GM12878 (cell line): ENCODE data around the gene GSG1L. TPM values are rescaled to one million over a fixed set of nuclear protein-coding genes. Genes with fewer than 3 reads are reported as not detected.

Experiments
- ATAC-seq: fragments of 200-7000 bp; cut with Tn5 transposase; 3 replicates; pipeline ENCODE4 v1.9.1; 2020; ENCODE audit warnings: mild to moderate bottlenecking, moderate library complexity
- BruUV-seq: library from RNA; stranded (reverse); fragments of 400-500 nt; replicated peaks from 2 replicates; lab custom pipeline; 2021; lab: Mats Ljungman, UMichigan
- CTCF ChIA-PET: fragments of 300-600 bp; sonication (Branson Sonifier 250); formaldehyde crosslinking; extraction: SDS; loops from one replicate; lab custom pipeline; 2021; ENCODE audit warnings: inconsistent platforms; lab: Yijun Ruan, JAX
- POLR2A ChIA-PET: fragments of 350-600 bp; formaldehyde crosslinking; extraction: SDS; loops from one replicate; lab custom pipeline; 2021; ENCODE audit warnings: inconsistent platforms; lab: Charles Lee
- RAD21 ChIA-PET: fragments of 300-600 bp; sonication (Branson Sonifier 250); formaldehyde crosslinking; loops from one replicate; lab custom pipeline; 2023; ENCODE audit warnings: antibody characterized with exemption; ENCODE audit not compliant: unreplicated experiment; lab: Charles Lee
- SMC1A ChIA-PET: fragments of 300-600 bp; sonication (Branson Sonifier 250); formaldehyde crosslinking; loops from one replicate; lab custom pipeline; 2023; ENCODE audit not compliant: unreplicated experiment, uncharacterized antibody; lab: Charles Lee
- DNase-seq: peaks from one replicate; pipeline ENCODE4 v3.0.0-alpha.2; 2011; ENCODE audit warnings: low read depth, low spot score
- FAIRE-seq: peaks from 3 replicates; lab custom pipeline; 2011; peaks lifted over from hg19 to GRCh38; lab: Jason Lieb, UNC
- H2AFZ ChIP-seq: 2 replicates; pipeline ENCODE4 v1.6.0; 2011; ENCODE audit warnings: low read depth, low read length, control low read depth; ENCODE audit not compliant: control insufficient read depth
- H3K27ac ChIP-seq: 2 replicates; pipeline ENCODE4 v1.5.1; 2011; ENCODE audit warnings: control low read depth; ENCODE audit not compliant: control insufficient read depth, insufficient read depth
- H3K27me3 ChIP-seq, 2 experiments: replicated peaks in 1 of 2; 2 replicates each; pipeline versions ENCODE4 v1.6.0 to v1.6.1; 2011; ENCODE audit warnings: low read length in 1 of 2; ENCODE audit not compliant: control insufficient read depth in 2 of 2, insufficient read depth in 2 of 2
- H3K36me3 ChIP-seq, 2 experiments: 2 replicates each; pipeline ENCODE4 v1.5.1; 2011; ENCODE audit warnings: low read length in 1 of 2; ENCODE audit not compliant: control insufficient read depth in 2 of 2, insufficient read depth in 2 of 2
- H3K4me1 ChIP-seq: 2 replicates; pipeline ENCODE4 v1.6.1; 2011; ENCODE audit warnings: mild to moderate bottlenecking, low read length, moderate library complexity, mixed read lengths; ENCODE audit not compliant: control insufficient read depth, insufficient read depth
- H3K4me2 ChIP-seq: 2 replicates; pipeline ENCODE4 v1.6.0; 2011; ENCODE audit warnings: control low read depth; ENCODE audit not compliant: control insufficient read depth, insufficient read depth
- H3K4me3 ChIP-seq: fragments of 200-600 bp; sonication (generic); 2 replicates; pipeline ENCODE4 v1.5.1; 2016
- H3K79me2 ChIP-seq: 2 replicates; pipeline ENCODE4 v1.6.0; 2011; ENCODE audit warnings: low read length; ENCODE audit not compliant: control insufficient read depth, insufficient read depth
- H3K9ac ChIP-seq: 2 replicates; pipeline ENCODE4 v1.8.0; 2011; ENCODE audit warnings: low read length, control low read depth, mixed read lengths; ENCODE audit not compliant: control insufficient read depth, insufficient read depth
- H3K9me3 ChIP-seq: replicated peaks from 3 replicates; pipeline ENCODE4 v1.5.1; 2011; ENCODE audit warnings: mild to moderate bottlenecking, low read length; ENCODE audit not compliant: control insufficient read depth, insufficient read depth
- H4K20me1 ChIP-seq: 2 replicates; pipeline ENCODE4 v1.6.0; 2011; ENCODE audit not compliant: control insufficient read depth, insufficient read depth
- BCL3 ChIP-seq: IDR thresholded peaks from 2 replicates; pipeline ENCODE4 v1.6.1; 2011; ENCODE audit warnings: borderline replicate concordance, low read depth, mild to moderate bottlenecking, moderate library complexity, low read length; ENCODE audit not compliant: insufficient read depth, poor library complexity, severe bottlenecking
- CBX5 ChIP-seq: sonication (generic); IDR thresholded peaks from 2 replicates; pipeline ENCODE4 v1.6.1; 2016; ENCODE audit warnings: low read depth, moderate library complexity, mild to moderate bottlenecking, inconsistent platforms
- EED ChIP-seq: sonication (generic); IDR thresholded peaks from 2 replicates; pipeline ENCODE4 v1.6.1; 2016; ENCODE audit warnings: antibody characterized with exemption, low read depth
- FOXM1 ChIP-seq: IDR thresholded peaks from 2 replicates; pipeline ENCODE4 v1.6.1; 2012; ENCODE audit warnings: low read depth, mild to moderate bottlenecking, inconsistent platforms, low read length, moderate library complexity
- IRF4 ChIP-seq: IDR thresholded peaks from 2 replicates; pipeline ENCODE4 v1.6.1; 2011; ENCODE audit warnings: low read depth, low read length
- MEF2B ChIP-seq: fragments of 450-650 bp; IDR thresholded peaks from 2 replicates; pipeline ENCODE4 v1.6.1; 2018; ENCODE audit warnings: mild to moderate bottlenecking, moderate library complexity; ENCODE audit not compliant: partially characterized antibody, poor library complexity, severe bottlenecking
- NBN ChIP-seq: fragments of 450-650 bp; IDR thresholded peaks from 2 replicates; pipeline ENCODE4 v1.6.1; 2016
- NKRF ChIP-seq: fragments of 450-650 bp; conservative IDR thresholded peaks from 2 replicates; pipeline ENCODE4 v1.6.1; 2017; ENCODE audit warnings: mild to moderate bottlenecking, moderate library complexity
- PBX3 ChIP-seq: IDR thresholded peaks from 2 replicates; pipeline ENCODE4 v1.6.1; 2011; ENCODE audit warnings: mild to moderate bottlenecking, low read depth, low read length, moderate library complexity; ENCODE audit not compliant: insufficient replicate concordance
- POLR2AphosphoS2 ChIP-seq: IDR thresholded peaks from 2 replicates; pipeline ENCODE4 v1.6.1; 2011; ENCODE audit warnings: low read depth, mild to moderate bottlenecking, low read length, improper control_type of control experiment, moderate library complexity
- RCOR1 ChIP-seq: conservative IDR thresholded peaks from 2 replicates; pipeline ENCODE4 v1.6.1; 2012; ENCODE audit warnings: low read depth, low read length, improper control_type of control experiment
- SIN3A ChIP-seq: IDR thresholded peaks from 2 replicates; pipeline ENCODE4 v1.6.1; 2012; ENCODE audit warnings: low read depth, low read length, improper control_type of control experiment
- SIX5 ChIP-seq: IDR thresholded peaks from 2 replicates; pipeline ENCODE4 v1.6.1; 2011; ENCODE audit warnings: mild to moderate bottlenecking, low read depth, low read length, moderate library complexity; ENCODE audit not compliant: severe bottlenecking
- SKIL ChIP-seq: fragments of 450-650 bp; IDR thresholded peaks from 2 replicates; pipeline ENCODE4 v1.6.1; 2017; ENCODE audit warnings: mild to moderate bottlenecking, low read depth, inconsistent platforms; ENCODE audit not compliant: poor library complexity, severe bottlenecking
- STAT1 ChIP-seq: fragments of 450-650 bp; conservative IDR thresholded peaks from 2 replicates; pipeline ENCODE4 v1.6.1; 2014; ENCODE audit warnings: antibody characterized with exemption, mild to moderate bottlenecking
- ZBED1 ChIP-seq: IDR thresholded peaks from 2 replicates; pipeline ENCODE4 v1.6.1; 2016; ENCODE audit warnings: borderline replicate concordance
- ZNF622 ChIP-seq: fragments of 450-650 bp; IDR thresholded peaks from 2 replicates; pipeline ENCODE4 v1.6.1; 2017; ENCODE audit warnings: mild to moderate bottlenecking, inconsistent platforms
- ZZZ3 ChIP-seq: IDR thresholded peaks from 2 replicates; pipeline ENCODE4 v1.6.1; 2011; ENCODE audit warnings: low read depth; ENCODE audit not compliant: control insufficient read depth, insufficient read length
- WGBS: methylation state at CpG from one replicate; pipeline ENCODE4 v1.1.6; 2016; ENCODE audit warnings: low lambda C conversion rate; ENCODE audit not compliant: insufficient replicate concordance, insufficient coverage; ENCODE audit errors: missing lambda C conversion rate; 5-methylcytosine and 5-hydroxymethylcytosine counted together
- in situ Hi-C: fragments of 300-500 bp; cut with MboI; formaldehyde crosslinking; loops from 9 replicates; pipeline ENCODE4 v1.14.3; 2018; ENCODE audit warnings: mixed read lengths
- intact Hi-C: fragments of 100-400 bp; cut with micrococcal nuclease; formaldehyde crosslinking; loops from one replicate; pipeline ENCODE4 v1.14.2; 2022; ENCODE audit not compliant: unreplicated experiment
- polyA plus RNA-seq, 11 experiments: library from polyadenylated mRNA; depleted of rRNA in 4 of 11; unstranded in 6 of 11; stranded (reverse) in 5 of 11; fragments of >200 nt; fragmentation: Nextera tagmentation in 4 of 11; fragmentation: Illumina TruSeq in 1 of 11; extraction: Ambion mirVana in 4 of 11; extraction: Trizol in 1 of 11; gene quantifications; 1 replicate in 1 of 11; 2 replicates in 10 of 11; pipeline versions ENCODE4 v1.2.1 to v1.2.3, GENCODE V29; 2011 to 2016; ENCODE audit warnings: inconsistent platforms in 2 of 11, missing spikeins in 2 of 11, low read depth in 1 of 11
- total RNA-seq, 4 experiments: library from RNA; depleted of rRNA in 3 of 4; stranded (reverse); fragments of >200 nt in 3 of 4; fragmentation: Illumina TruSeq in 1 of 4; extraction: Trizol in 1 of 4; gene quantifications; 2 replicates each; pipeline versions ENCODE4 v1.2.1 to v1.2.3, GENCODE V29; 2013 to 2021

The GSG1L gene
- total and polyA plus RNA-seq, 10 of the 15 experiments (the other 5 are each of a cell fraction or from before 2014, with no cell fraction given), result not detected

GRCh38 chr16:27774779-27775178 is 288.7 kb downstream of the GSG1L start:
- Histone ChIP-seq H3K4me2 (no peak overlapping the region), H3K79me2 (no peaks in the 10 kb centered on the region), H3K27me3 (no peaks in the 10 kb centered on the region), H3K36me3 (no peaks in the 10 kb centered on the region), H3K27ac (no peak overlapping the region), H3K4me1 (no peaks in the 10 kb centered on the region), H3K9ac (no peak overlapping the region), H3K4me3 (no peak overlapping the region), H2AFZ (no peak overlapping the region), H4K20me1 (no peaks in the 10 kb centered on the region), H3K9me3 (no peaks in the 10 kb centered on the region)
- DNase-seq (no peak), ATAC-seq (no peak), FAIRE-seq (no peak)
- intact Hi-C loops (no loop called here), in situ Hi-C loops (no loop called here)
- ChIA-PET SMC1A (interaction anchor here (1.4 kb wide), 1 partner anchor 13 kb away, joined by 4 read pairs; no protein-coding TSS in a partner anchor), CTCF (no interaction called here), POLR2A (interaction anchor here (0.6 kb wide), 1 partner anchor 55 kb away, joined by 3 read pairs; no protein-coding TSS in a partner anchor), RAD21 (no interaction called here)
- BruUV-seq, result no TSS peak
- WGBS, result 82% methylated on average over 22 of the region's 22 CpGs
- TF ChIP-seq RCOR1, result no peak
- no peak for TF ChIP-seq SIX5
- TF ChIP-seq ZBED1, result no peak
- TF ChIP-seq ZNF622, result no peak
- TF ChIP-seq PBX3, result no peak
- TF ChIP-seq CBX5, result no peak
- no peak for TF ChIP-seq FOXM1
- no peak for TF ChIP-seq MEF2B
- TF ChIP-seq POLR2AphosphoS2, result no peak
- no peak for TF ChIP-seq SKIL
- no peak for TF ChIP-seq SIN3A
- TF ChIP-seq BCL3, result no peak
- no peak for TF ChIP-seq NBN
- no peak for TF ChIP-seq IRF4
- no peak for TF ChIP-seq NKRF
- TF ChIP-seq EED, result no peak
- no peak for TF ChIP-seq ZZZ3
- no peak for TF ChIP-seq STAT1
